Epidermal melanocyte (primary cell): ENCODE results near the gene FBLN2.
"Not testable (repeated sequence)": the region's sequence is repeated elsewhere in the genome, so short reads cannot be mapped to it uniquely, and the experiment has no call there.

ENCODE experiments used
- DNase-seq: peaks from one replicate; pipeline ENCODE4 v3.0.0; 2011; ENCODE audit warnings: low spot score; ENCODE audit not compliant: insufficient read length

The FBLN2 gene

DNA sequence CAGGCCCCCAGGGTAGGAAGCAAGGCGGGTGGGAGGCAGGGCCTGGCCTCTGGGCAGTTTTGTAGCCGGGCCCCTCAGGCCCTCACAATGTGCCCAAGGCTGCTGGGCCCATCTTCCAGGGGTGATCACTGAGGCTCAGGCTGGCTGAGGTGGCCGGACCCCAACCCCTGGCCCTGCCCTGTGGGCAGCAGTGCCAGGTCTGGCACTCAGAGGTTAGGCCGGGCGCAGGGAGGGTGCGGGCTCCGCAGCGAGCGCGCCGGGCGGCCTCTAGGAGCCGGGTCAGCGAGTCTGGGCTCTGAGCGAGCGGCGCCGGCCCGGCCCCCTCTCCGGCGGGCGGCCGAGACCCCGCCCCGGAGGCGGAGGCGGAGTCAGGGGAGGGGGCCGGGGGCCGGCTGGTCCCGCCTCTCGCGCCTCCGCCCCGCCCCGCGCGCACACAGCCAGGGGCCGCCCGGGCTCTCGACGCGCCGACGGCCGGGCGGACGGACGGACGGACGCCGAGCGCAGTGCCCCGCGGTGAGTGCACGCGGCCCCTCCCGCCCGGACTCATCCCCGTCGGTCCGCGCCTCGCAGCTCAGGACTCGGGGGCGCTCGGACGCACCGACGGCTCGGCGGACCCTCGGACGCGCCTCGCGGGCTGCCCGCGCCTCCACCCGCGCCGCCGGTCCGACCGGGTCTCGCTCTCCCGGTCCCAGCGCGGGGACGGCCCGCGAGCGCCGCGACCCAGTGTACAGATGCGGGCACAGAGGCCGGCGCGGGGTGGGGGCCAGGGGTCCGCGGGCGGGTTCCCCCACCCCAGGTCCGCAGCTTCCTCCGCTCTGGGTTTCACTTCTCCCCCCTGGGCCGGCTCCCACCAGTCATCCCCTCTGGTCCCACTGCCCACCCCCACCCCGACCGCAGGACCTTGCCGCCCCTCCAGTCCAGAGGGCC, at the start of gene FBLN2:
Gene FBLN2 (plus strand): TSS at position 430 of the 927 bp plus-strand sequence. CDS start 21,231 bp downstream, outside the sequence.
- DNase-seq: peak; percentile 33

GRCh38 chr3:13499246-13499645, 49.7 kb upstream of the FBLN2 start:
- DNase-seq: not testable (repeated sequence)

DNA sequence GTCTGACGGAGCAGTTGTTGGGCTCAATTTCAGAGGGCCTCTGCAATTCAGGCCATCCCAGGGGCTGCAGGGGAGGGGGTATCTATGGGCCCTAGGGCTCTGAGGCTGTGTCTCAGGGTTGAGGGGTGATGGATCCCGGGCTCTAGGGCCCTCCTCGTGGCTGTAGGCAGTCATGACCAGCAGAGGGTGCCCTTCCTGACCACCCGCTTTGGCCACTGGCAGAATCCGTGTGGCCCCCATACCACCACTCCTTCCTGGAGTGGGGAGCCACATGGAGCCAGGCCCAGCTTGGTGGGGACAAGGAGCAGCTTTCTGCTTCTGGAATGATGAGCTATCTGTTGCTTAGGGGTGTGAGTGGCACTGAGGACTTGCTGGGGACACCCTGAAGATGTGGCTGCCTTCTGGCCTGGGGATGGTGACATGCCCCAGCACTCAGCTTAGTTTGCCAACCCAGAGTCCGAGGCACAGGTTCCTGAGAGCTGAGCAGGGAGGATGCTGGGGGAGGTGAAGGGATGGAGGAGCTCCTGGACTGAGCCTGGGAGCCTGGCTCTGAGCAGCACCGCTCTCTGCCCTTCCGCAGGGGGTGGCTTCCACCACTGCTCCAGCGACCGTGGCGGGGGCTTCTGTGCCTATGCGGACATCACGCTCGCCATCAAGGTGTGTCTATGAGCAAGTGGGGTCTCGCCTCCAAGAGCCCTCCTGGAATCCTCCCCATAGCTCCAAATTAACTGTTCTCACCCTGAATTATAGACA, 48.6 kb upstream of the FBLN2 start:
- no peak for DNase-seq

- DNase-seq: no peak
Measured at GRCh38 chr3:13501056-13501455, 47.9 kb upstream of the FBLN2 start.

GRCh38 chr3:13501521-13501920, 47.4 kb upstream of the FBLN2 start:
- no peak for DNase-seq

GRCh38 chr3:13501958-13502790, 46.8 kb upstream of the FBLN2 start:
- DNase-seq: no peak

GRCh38 chr3:13502791-13503060, 46.2 kb upstream of the FBLN2 start:
- no peak for DNase-seq

GRCh38 chr3:13504161-13504831, 44.6 kb upstream of the FBLN2 start:
- DNase-seq: no peak

DNA sequence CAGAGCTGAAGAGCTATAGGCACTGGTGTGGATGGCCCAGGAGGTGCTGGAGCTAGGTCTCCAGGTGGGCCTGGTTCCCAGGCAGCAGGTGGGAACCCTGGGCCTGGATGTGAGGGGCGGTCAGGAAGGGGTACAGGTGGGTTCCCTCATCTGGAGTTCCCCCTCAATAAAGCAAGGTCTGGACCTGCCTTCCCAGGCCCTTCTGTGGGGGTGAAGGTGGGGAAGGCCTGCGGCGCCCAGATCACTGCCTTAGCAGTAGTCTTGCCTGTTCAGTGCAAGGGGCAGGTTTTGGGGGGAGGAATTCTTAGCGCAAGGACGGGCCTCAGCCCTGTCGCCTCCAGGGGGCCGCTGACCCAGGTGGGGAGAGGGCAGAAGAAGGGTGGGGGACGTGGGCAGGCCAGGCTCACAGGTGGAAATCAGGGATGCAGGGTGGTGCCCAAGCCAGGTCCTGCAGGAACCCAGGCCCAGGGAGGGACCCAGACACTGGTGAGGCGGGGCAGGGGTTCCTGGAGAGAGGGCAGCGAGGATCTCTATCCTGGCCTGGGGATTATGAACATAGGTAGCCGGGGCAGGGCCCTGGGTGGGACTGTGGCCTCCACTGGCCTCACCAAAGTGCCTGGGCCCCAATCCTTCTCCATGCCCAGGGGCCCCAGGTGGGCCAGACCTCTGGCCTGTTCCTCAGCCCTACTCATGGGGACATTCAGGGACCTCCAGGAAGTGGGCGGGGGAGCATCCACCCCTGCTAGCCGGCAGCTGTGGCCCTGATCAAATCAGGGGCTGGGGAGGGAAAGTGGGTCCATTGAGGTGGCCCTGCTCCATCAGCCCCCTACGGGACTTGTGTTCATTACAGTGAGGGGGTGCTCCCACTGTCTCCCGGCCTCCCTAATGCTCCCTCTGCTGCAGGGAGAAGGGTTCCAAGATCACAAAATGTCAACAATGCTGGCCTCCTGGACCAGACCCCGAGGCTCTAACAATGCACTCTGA, 43.5 kb upstream of the FBLN2 start:
- no peak for DNase-seq

- DNase-seq: no peak
Measured at GRCh38 chr3:13506239-13506638, 42.7 kb upstream of the FBLN2 start.

DNA sequence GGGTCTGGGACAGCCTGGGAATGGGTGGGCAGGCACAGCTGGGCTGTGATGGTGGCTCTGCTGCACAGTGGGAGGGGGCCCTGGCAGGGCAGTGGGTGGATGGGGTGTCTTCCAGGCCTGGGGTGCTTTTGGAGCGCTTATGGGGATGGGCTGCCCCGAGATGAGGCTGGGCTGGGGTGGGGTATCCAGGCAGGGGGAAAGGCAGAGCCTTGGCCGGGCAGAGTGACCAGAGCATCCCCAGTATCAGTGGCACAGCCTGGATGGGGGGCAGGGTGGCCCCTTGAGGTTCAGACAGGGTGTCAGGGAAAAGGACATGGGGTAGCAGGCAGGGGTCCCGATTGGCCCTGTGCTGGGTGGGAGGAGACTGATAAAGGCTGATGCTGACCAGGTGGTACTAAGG, 42.2 kb upstream of the FBLN2 start:
- no peak for DNase-seq

GRCh38 chr3:13507247-13507569, 41.7 kb upstream of the FBLN2 start:
- no peak for DNase-seq

- no peak for DNase-seq
Measured at GRCh38 chr3:13507570-13508339, 41.2 kb upstream of the FBLN2 start.

GRCh38 chr3:13508496-13508895, 40.4 kb upstream of the FBLN2 start:
- no peak for DNase-seq

GRCh38 chr3:13509059-13509815, 39.7 kb upstream of the FBLN2 start:
- DNase-seq: no peak

DNA sequence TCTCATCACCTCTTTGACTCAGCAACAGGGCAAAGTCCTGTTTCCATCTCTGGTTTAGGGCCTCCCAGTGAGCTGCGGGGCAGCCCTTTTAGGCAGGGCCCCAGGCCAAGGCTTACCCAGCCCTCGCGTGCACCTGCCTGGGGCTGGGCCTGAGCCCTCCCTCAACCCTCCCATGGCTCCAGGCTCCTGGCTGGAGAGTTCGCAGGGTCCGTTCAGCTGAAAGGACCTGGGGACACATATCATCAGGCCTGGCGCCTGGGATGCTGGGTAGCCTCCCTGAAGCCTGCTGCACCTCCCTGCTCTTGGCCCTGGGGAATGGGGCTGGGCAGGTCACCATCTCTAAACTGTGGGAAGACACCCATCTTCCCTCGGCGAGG, 39.1 kb upstream of the FBLN2 start:
- no peak for DNase-seq

DNA sequence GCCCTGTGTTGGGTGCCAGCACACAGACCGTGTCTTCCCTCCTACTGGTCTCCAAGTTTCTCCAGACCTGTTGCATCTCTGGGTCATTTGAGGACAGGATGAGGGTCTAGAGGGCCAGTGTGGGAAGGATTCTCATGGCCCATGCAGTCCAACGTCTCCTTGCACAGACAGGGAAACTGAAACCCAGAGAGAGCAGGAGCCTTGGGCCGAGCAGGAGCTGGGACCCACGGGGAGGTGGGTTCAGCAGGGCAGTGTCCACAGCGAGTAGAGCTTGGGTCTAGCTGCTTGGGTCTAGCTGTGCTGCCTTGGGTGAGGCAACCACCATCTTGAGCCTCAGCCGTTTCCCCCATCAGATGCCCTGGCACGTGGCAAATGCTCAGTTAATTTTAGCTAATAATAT, 36.5 kb upstream of the FBLN2 start:
- no peak for DNase-seq

GRCh38 chr3:13513051-13513912, 35.6 kb upstream of the FBLN2 start:
- DNase-seq: peak; percentile 66
